ENCODE results near the gene CNTN4.

CNTN4 gene

GRCh38 chr3:2415083-2415482, 316.4 kb downstream of the CNTN4 start:
- no peak for DNase-seq (ENCODE audit: low read depth)

GRCh38 chr3:2420919-2421318, 322.3 kb downstream of the CNTN4 start:
- no peak for DNase-seq (ENCODE audit: low read depth)

- DNase-seq (ENCODE audit: low read depth): no peak
Observed at GRCh38 chr3:2423143-2423542, 324.5 kb downstream of the CNTN4 start.

GRCh38 chr3:2441558-2441957, 342.9 kb downstream of the CNTN4 start:
- no peak for DNase-seq (ENCODE audit: low read depth)

- DNase-seq (ENCODE audit: low read depth): no peak
Observed at GRCh38 chr3:2446146-2446545, 347.5 kb downstream of the CNTN4 start.

GRCh38 chr3:2452249-2452648, 353.6 kb downstream of the CNTN4 start:
- no peak for DNase-seq (ENCODE audit: low read depth)

- no peak for DNase-seq (ENCODE audit: low read depth)
Observed at GRCh38 chr3:2454865-2455264, 356.2 kb downstream of the CNTN4 start.

GRCh38 chr3:2456788-2457187, 358.1 kb downstream of the CNTN4 start:
- DNase-seq (ENCODE audit: low read depth): no peak

GRCh38 chr3:2458816-2459215, 360.1 kb downstream of the CNTN4 start:
- DNase-seq (ENCODE audit: low read depth): no peak

GRCh38 chr3:2465842-2466241, 367.2 kb downstream of the CNTN4 start:
- no peak for DNase-seq (ENCODE audit: low read depth)

GRCh38 chr3:2468816-2469215, 370.1 kb downstream of the CNTN4 start:
- DNase-seq (ENCODE audit: low read depth): no peak

- no peak for DNase-seq (ENCODE audit: low read depth)
Observed at GRCh38 chr3:2476996-2477395, 378.3 kb downstream of the CNTN4 start.

- DNase-seq (ENCODE audit: low read depth): no peak
Observed at GRCh38 chr3:2477620-2478019, 379.0 kb downstream of the CNTN4 start.

- DNase-seq (ENCODE audit: low read depth): no peak
Observed at GRCh38 chr3:2484162-2485026, 385.7 kb downstream of the CNTN4 start.

GRCh38 chr3:2485027-2485375, 386.3 kb downstream of the CNTN4 start:
- DNase-seq (ENCODE audit: low read depth): no peak

GRCh38 chr3:2495746-2496145, 397.1 kb downstream of the CNTN4 start:
- DNase-seq (ENCODE audit: low read depth): no peak

- DNase-seq (ENCODE audit: low read depth): no peak
Observed at GRCh38 chr3:2504912-2505311, 406.2 kb downstream of the CNTN4 start.

GRCh38 chr3:2506776-2507175, 408.1 kb downstream of the CNTN4 start:
- no peak for DNase-seq (ENCODE audit: low read depth)

- DNase-seq (ENCODE audit: low read depth): no peak
Observed at GRCh38 chr3:2510591-2511145, 412.0 kb downstream of the CNTN4 start.

GRCh38 chr3:2511356-2511755, 412.7 kb downstream of the CNTN4 start:
- DNase-seq (ENCODE audit: low read depth): no peak

GRCh38 chr3:2512881-2513280, 414.2 kb downstream of the CNTN4 start:
- DNase-seq (ENCODE audit: low read depth): no peak

- DNase-seq (ENCODE audit: low read depth): no peak
Observed at GRCh38 chr3:2513986-2514385, 415.3 kb downstream of the CNTN4 start.

GRCh38 chr3:2516762-2517441, 418.2 kb downstream of the CNTN4 start:
- no peak for DNase-seq (ENCODE audit: low read depth)

Data from GM04504 (cell line).